ENCODE results near the gene CAT.

Gene CAT

DNA sequence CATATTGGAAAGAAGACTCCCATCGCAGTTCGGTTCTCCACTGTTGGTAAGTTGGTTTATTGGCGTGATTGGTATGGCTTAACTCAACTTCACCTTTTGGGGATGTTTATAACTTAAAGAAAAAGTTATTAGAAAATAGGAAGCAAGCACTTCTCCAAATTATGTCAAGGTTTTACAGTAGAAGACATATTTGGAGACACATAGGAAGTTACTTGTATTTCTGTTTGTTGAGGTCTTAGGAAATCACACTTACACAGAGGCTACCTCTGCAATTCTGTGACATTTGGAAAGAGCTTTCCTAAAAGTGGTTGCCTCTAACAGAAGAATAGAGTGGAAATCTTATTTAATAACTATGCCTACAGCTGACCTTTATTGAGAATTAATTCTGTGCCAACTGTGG is 12.3 kb downstream of the CAT start:
- H3K27ac ChIP-seq (ENCODE audit: low read depth, low read length), result no peak overlapping the region
- no peak overlapping the region for H3K4me2 ChIP-seq (ENCODE audit: low read length)

DNA sequence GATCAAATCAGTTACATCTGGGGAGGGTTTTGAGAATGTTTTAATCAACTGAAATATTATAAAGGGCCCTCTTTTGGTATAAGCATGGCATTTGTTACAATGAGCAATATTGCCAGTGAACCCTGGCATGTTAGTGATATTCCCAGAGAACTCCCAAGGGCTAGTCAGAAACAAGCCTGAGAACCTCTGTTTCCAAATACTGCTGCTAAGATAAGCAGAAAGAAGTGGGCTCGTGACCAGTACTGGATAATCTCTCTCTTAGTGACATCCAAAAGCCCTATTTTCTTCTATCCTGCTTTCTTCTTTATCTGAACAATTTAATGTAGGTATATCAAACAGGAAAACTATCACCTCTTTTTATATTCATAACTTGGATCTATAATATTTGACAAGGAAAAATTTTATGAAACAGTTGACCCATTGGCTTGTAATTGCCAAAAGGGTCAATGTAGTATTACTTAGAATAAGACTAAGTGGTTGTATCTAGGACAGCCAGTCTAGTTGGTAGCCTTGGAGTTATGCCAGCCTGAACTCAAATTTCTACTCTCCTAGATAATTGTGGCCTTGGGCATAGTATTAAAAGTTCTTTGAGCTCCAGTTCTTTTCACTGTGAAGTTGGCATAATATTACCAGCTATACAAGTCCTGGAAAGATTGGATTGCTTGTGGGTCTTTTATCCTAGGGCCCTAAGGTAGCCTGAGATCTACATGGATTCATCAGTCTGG is 15.7 kb downstream of the CAT start:
- no peaks in the 10 kb centered on the region for H3K9me2 ChIP-seq (replicated peaks; ENCODE audit: control insufficient read depth, low read length)
- H4K20me1 ChIP-seq (ENCODE audit: control insufficient read depth, insufficient read depth, low read depth, low read length), result no peaks in the 10 kb centered on the region
- no peaks in the 10 kb centered on the region for H3K27me3 ChIP-seq (ENCODE audit: control insufficient read depth, low read length)
- H3K4me2 ChIP-seq (ENCODE audit: low read length), result no peak overlapping the region
- H3K4me3 ChIP-seq (ENCODE audit: low read length), result no peak overlapping the region
- TF ChIP-seq EZH2phosphoT487 (IDR thresholded peaks at IDR 0.05; ENCODE audit: borderline replicate concordance, low read length), result no peak
- TF ChIP-seq, protein P1, sequence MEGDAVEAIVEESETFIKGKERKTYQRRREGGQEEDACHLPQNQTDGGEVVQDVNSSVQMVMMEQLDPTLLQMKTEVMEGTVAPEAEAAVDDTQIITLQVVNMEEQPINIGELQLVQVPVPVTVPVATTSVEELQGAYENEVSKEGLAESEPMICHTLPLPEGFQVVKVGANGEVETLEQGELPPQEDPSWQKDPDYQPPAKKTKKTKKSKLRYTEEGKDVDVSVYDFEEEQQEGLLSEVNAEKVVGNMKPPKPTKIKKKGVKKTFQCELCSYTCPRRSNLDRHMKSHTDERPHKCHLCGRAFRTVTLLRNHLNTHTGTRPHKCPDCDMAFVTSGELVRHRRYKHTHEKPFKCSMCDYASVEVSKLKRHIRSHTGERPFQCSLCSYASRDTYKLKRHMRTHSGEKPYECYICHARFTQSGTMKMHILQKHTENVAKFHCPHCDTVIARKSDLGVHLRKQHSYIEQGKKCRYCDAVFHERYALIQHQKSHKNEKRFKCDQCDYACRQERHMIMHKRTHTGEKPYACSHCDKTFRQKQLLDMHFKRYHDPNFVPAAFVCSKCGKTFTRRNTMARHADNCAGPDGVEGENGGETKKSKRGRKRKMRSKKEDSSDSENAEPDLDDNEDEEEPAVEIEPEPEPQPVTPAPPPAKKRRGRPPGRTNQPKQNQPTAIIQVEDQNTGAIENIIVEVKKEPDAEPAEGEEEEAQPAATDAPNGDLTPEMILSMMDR (IDR thresholded peaks at IDR 0.05; ENCODE audit: low read depth, low read length, poor library complexity, severe bottlenecking), result no peak
- H3K4me1 ChIP-seq (ENCODE audit: control insufficient read depth, low read length), result no peaks in the 10 kb centered on the region
- peaks cover 11% of the 10 kb centered on the region; the same call in 1 of the 2 replicates for H3K36me3 ChIP-seq (ENCODE audit: control insufficient read depth, low read length)
- no peaks in the 10 kb centered on the region for H3K9me3 ChIP-seq (ENCODE audit: control insufficient read depth, insufficient read depth, low read length)
- no peaks in the 10 kb centered on the region for H3F3A ChIP-seq (ENCODE audit: control insufficient read depth, insufficient read depth)
- no peak overlapping the region for H3K27ac ChIP-seq (ENCODE audit: low read depth, low read length)
- H3K79me2 ChIP-seq (ENCODE audit: control insufficient read depth, low read length), result no peaks in the 10 kb centered on the region

More for the DNA sequence above, 12.3 kb downstream of the CAT start:
- H4K20me1 ChIP-seq (ENCODE audit: control insufficient read depth, insufficient read depth, low read depth, low read length), result no peaks in the 10 kb centered on the region
- H3K9me3 ChIP-seq (ENCODE audit: control insufficient read depth, insufficient read depth, low read length), result no peaks in the 10 kb centered on the region
- no peaks in the 10 kb centered on the region for H3K9me2 ChIP-seq (replicated peaks; ENCODE audit: control insufficient read depth, low read length)
- H3K4me3 ChIP-seq (ENCODE audit: low read length), result no peak overlapping the region
- TF ChIP-seq, protein P1 (IDR thresholded peaks at IDR 0.05; ENCODE audit: low read depth, low read length, poor library complexity, severe bottlenecking), result no peak
- TF ChIP-seq EZH2phosphoT487 (IDR thresholded peaks at IDR 0.05; ENCODE audit: borderline replicate concordance, low read length), result no peak
- H3K36me3 ChIP-seq (ENCODE audit: control insufficient read depth, low read length), result peaks cover 8% of the 10 kb centered on the region; the same call in 1 of the 2 replicates
- no peaks in the 10 kb centered on the region for H3F3A ChIP-seq (ENCODE audit: control insufficient read depth, insufficient read depth)
- peaks cover 15% of the 10 kb centered on the region for H3K4me1 ChIP-seq (ENCODE audit: control insufficient read depth, low read length)
- H3K79me2 ChIP-seq (ENCODE audit: control insufficient read depth, low read length), result no peaks in the 10 kb centered on the region
- H3K27me3 ChIP-seq (ENCODE audit: control insufficient read depth, low read length), result no peaks in the 10 kb centered on the region

DNA sequence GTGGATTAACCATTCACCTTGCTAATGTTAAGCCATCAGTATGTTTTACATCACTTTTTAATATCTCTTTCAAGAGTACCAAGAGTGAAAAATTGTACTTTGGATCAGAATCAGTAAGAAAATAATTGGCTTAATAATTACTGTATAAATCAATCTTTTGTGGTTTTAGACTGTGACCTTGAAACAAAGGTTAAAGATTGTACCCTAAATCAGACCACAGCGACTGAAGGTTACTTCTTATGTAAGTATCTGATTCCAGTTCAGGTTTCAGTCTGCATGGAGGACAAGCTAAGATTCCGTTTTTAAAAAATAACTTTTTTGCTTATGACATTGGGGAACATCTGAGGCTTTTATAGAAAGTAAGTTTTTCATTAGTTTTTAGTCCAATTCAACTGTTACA is 18.9 kb downstream of the CAT start:
- no peaks in the 10 kb centered on the region for H3K9me2 ChIP-seq (replicated peaks; ENCODE audit: control insufficient read depth, low read length)
- H3F3A ChIP-seq (ENCODE audit: control insufficient read depth, insufficient read depth), result no peaks in the 10 kb centered on the region
- H3K4me1 ChIP-seq (ENCODE audit: control insufficient read depth, low read length), result no peaks in the 10 kb centered on the region
- no peaks in the 10 kb centered on the region for H3K27me3 ChIP-seq (ENCODE audit: control insufficient read depth, low read length)
- peaks cover 3% of the 10 kb centered on the region; the same call in 1 of the 2 replicates for H3K36me3 ChIP-seq (ENCODE audit: control insufficient read depth, low read length)
- TF ChIP-seq EZH2phosphoT487 (IDR thresholded peaks at IDR 0.05; ENCODE audit: borderline replicate concordance, low read length), result no peak
- TF ChIP-seq, protein P1 (IDR thresholded peaks at IDR 0.05; ENCODE audit: low read depth, low read length, poor library complexity, severe bottlenecking), result no peak
- no peak overlapping the region for H3K27ac ChIP-seq (ENCODE audit: low read depth, low read length)
- no peaks in the 10 kb centered on the region for H4K20me1 ChIP-seq (ENCODE audit: control insufficient read depth, insufficient read depth, low read depth, low read length)
- H3K4me3 ChIP-seq (ENCODE audit: low read length), result no peak overlapping the region
- no peaks in the 10 kb centered on the region for H3K9me3 ChIP-seq (ENCODE audit: control insufficient read depth, insufficient read depth, low read length)
- H3K4me2 ChIP-seq (ENCODE audit: low read length), result no peak overlapping the region
- H3K79me2 ChIP-seq (ENCODE audit: control insufficient read depth, low read length), result no peaks in the 10 kb centered on the region
